GM12878 (cell line): ENCODE data around the gene FTO.

Experiments used
- ATF7 ChIP-seq: fragments of 450-650 bp; IDR thresholded peaks from 2 replicates; pipeline ENCODE4 v1.6.1; 2016; ENCODE audit warnings: low read depth, mild to moderate bottlenecking
- EGR1 ChIP-seq, 2 experiments: IDR thresholded peaks; 1 replicate in 1 of 2; 2 replicates in 1 of 2; pipeline ENCODE4 v1.6.1; 2011 to 2012; ENCODE audit warnings: low read depth in 2 of 2, low read length in 2 of 2, borderline replicate concordance in 1 of 2, mild to moderate bottlenecking in 1 of 2, moderate library complexity in 1 of 2
- NBN ChIP-seq: fragments of 450-650 bp; IDR thresholded peaks from 2 replicates; pipeline ENCODE4 v1.6.1; 2016
- POLR2AphosphoS5 ChIP-seq: IDR thresholded peaks from 2 replicates; pipeline ENCODE4 v1.6.1; 2011; ENCODE audit warnings: mild to moderate bottlenecking, low read length, inconsistent platforms
- RELA ChIP-seq: fragments of 450-650 bp; IDR thresholded peaks from 2 replicates; pipeline ENCODE4 v1.8.0; 2014; ENCODE audit warnings: borderline replicate concordance; ENCODE audit not compliant: partially characterized antibody
- SUPT20H ChIP-seq: IDR thresholded peaks from 2 replicates; pipeline ENCODE4 v1.6.1; 2011; ENCODE audit warnings: low read depth, mild to moderate bottlenecking, low read length, moderate library complexity, borderline replicate concordance; ENCODE audit not compliant: control insufficient read depth
- TAF1 ChIP-seq: IDR thresholded peaks from 2 replicates; pipeline ENCODE4 v1.6.1; 2011; ENCODE audit warnings: mild to moderate bottlenecking, low read depth, low read length, borderline replicate concordance
- TF ChIP-seq, protein P1 (sequence below): fragments of 450-650 bp; IDR thresholded peaks from 2 replicates; pipeline ENCODE4 v1.6.1; 2014; ENCODE audit warnings: mild to moderate bottlenecking
- TF ChIP-seq, protein P2 (sequence below), 3 experiments: IDR thresholded peaks in 2 of 3; conservative IDR thresholded peaks in 1 of 3; 2 replicates each; pipeline ENCODE4 v1.5.1; 2011; ENCODE audit warnings: low read depth in 3 of 3, low read length in 3 of 3, mild to moderate bottlenecking in 3 of 3, control low read depth in 2 of 3, moderate library complexity in 2 of 3, inconsistent platforms in 1 of 3, mixed read lengths in 1 of 3; ENCODE audit not compliant: control insufficient read depth in 2 of 3, insufficient read depth in 1 of 3; ENCODE audit errors: extremely low read depth in 1 of 3

DNA sequence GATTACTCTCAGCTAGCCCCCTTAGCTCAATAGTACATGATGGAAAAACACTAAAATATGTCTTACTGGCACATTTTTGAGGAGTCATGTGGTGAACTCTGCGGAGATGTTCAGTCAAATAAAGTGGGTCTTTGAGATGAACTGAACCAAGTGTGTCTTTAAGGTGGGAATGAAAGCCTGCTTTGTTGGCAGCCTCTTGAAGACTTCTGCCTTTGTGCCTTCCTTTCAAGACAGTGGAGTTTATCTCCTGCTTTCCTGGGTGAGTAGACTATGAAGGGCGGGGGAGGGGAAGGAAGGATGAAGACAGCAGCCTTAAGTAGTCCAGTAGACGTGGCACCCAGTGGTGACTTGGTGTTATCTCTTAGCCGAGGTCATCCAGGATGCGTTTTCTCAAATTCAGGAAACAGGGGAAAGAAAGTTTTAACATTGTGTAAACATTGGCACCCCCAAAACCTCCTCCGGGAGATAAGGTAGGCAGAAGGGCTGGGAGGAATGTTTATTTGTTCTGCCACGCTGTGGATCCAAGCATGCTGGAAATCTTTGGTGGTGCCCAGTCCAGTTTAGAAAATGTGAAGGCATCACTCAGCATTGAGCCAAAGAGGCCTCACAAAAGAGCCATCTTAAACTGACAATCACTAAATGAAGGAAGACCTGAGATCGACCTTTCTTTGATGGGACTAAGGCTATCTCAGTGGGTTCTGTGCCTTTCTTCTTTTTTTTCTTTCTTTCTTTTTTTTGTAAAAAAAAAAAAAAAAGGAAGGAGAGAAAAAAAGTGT, 220.6 kb downstream of the FTO start:
- no peak for TF ChIP-seq RELA
- TF ChIP-seq NBN, result no peak
- TF ChIP-seq SUPT20H, result no peak
- TF ChIP-seq, protein P1, sequence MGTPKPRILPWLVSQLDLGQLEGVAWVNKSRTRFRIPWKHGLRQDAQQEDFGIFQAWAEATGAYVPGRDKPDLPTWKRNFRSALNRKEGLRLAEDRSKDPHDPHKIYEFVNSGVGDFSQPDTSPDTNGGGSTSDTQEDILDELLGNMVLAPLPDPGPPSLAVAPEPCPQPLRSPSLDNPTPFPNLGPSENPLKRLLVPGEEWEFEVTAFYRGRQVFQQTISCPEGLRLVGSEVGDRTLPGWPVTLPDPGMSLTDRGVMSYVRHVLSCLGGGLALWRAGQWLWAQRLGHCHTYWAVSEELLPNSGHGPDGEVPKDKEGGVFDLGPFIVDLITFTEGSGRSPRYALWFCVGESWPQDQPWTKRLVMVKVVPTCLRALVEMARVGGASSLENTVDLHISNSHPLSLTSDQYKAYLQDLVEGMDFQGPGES, result no peak
- TF ChIP-seq POLR2AphosphoS5, result no peak
- no peak for TF ChIP-seq ATF7
- TF ChIP-seq, protein P2, sequence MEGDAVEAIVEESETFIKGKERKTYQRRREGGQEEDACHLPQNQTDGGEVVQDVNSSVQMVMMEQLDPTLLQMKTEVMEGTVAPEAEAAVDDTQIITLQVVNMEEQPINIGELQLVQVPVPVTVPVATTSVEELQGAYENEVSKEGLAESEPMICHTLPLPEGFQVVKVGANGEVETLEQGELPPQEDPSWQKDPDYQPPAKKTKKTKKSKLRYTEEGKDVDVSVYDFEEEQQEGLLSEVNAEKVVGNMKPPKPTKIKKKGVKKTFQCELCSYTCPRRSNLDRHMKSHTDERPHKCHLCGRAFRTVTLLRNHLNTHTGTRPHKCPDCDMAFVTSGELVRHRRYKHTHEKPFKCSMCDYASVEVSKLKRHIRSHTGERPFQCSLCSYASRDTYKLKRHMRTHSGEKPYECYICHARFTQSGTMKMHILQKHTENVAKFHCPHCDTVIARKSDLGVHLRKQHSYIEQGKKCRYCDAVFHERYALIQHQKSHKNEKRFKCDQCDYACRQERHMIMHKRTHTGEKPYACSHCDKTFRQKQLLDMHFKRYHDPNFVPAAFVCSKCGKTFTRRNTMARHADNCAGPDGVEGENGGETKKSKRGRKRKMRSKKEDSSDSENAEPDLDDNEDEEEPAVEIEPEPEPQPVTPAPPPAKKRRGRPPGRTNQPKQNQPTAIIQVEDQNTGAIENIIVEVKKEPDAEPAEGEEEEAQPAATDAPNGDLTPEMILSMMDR (IDR thresholded peaks at IDR 0.05 in 2 of 3, conservative IDR thresholded peaks at IDR 0.05 in 1 of 3; ENCODE audit: control insufficient read depth in 2 of 3, extremely low read depth in 1 of 3, insufficient read depth in 1 of 3, low read depth in 3 of 3, low read length in 3 of 3), result no peak
- TF ChIP-seq EGR1 (IDR thresholded peaks at IDR 0.05; ENCODE audit: borderline replicate concordance in 1 of 2, low read depth in 2 of 2, low read length in 2 of 2), result no peak
- TF ChIP-seq TAF1, result no peak
